GM12878 (cell line): ENCODE results near the gene TFF1. TPM values are rescaled to one million over a fixed set of nuclear protein-coding genes. Genes with fewer than 3 reads are reported as not detected.

ENCODE experiments used
- BACH1 ChIP-seq: fragments of 450-650 bp; IDR thresholded peaks from 2 replicates; pipeline ENCODE4 v1.6.1; 2017; ENCODE audit warnings: mild to moderate bottlenecking, borderline replicate concordance
- BRCA1 ChIP-seq: IDR thresholded peaks from 2 replicates; pipeline ENCODE4 v1.6.1; 2011; ENCODE audit warnings: low read depth, low read length, improper control_type of control experiment
- CBX5 ChIP-seq: sonication (generic); IDR thresholded peaks from 2 replicates; pipeline ENCODE4 v1.6.1; 2016; ENCODE audit warnings: low read depth, moderate library complexity, mild to moderate bottlenecking, inconsistent platforms
- EZH2 ChIP-seq: IDR thresholded peaks from 2 replicates; pipeline ENCODE4 v1.6.1; 2012; ENCODE audit warnings: low read depth, mild to moderate bottlenecking, control low read depth, inconsistent platforms, low read length, borderline replicate concordance; ENCODE audit not compliant: control insufficient read depth
- HDAC6 ChIP-seq: fragments of 200-600 bp; sonication (generic); IDR thresholded peaks from one replicate; pipeline ENCODE4 v1.8.0; 2017; ENCODE audit warnings: antibody characterized with exemption; ENCODE audit not compliant: unreplicated experiment
- IRF4 ChIP-seq: IDR thresholded peaks from 2 replicates; pipeline ENCODE4 v1.6.1; 2011; ENCODE audit warnings: low read depth, low read length
- JUND ChIP-seq: IDR thresholded peaks from 2 replicates; pipeline ENCODE4 v1.6.1; 2012; ENCODE audit warnings: low read depth, mild to moderate bottlenecking, low read length, improper control_type of control experiment, moderate library complexity
- KDM1A ChIP-seq: fragments of 200-600 bp; sonication (generic); IDR thresholded peaks from 2 replicates; pipeline ENCODE4 v1.6.1; 2016; ENCODE audit warnings: borderline replicate concordance
- MLLT1 ChIP-seq: fragments of 450-650 bp; IDR thresholded peaks from 2 replicates; pipeline ENCODE4 v1.6.1; 2016; ENCODE audit warnings: mild to moderate bottlenecking
- MYB ChIP-seq: fragments of 150-350 bp; IDR thresholded peaks from 2 replicates; pipeline ENCODE4 v1.6.1; 2014; ENCODE audit warnings: mild to moderate bottlenecking, low read depth, low read length, borderline replicate concordance
- NBN ChIP-seq: fragments of 450-650 bp; IDR thresholded peaks from 2 replicates; pipeline ENCODE4 v1.6.1; 2016
- NR2C1 ChIP-seq: fragments of 450-650 bp; IDR thresholded peaks from 2 replicates; pipeline ENCODE4 v1.6.1; 2017; ENCODE audit warnings: antibody characterized with exemption, mild to moderate bottlenecking, moderate library complexity
- NR2C2 ChIP-seq: IDR thresholded peaks from 2 replicates; pipeline ENCODE4 v1.6.1; 2011; ENCODE audit warnings: borderline replicate concordance, low read depth; ENCODE audit not compliant: control insufficient read depth, insufficient read length
- PAX5 ChIP-seq: IDR thresholded peaks from 2 replicates; pipeline ENCODE4 v1.6.1; 2011; ENCODE audit warnings: low read depth, low read length, borderline replicate concordance
- PKNOX1 ChIP-seq: fragments of 450-650 bp; IDR thresholded peaks from 2 replicates; pipeline ENCODE4 v1.6.1; 2016; ENCODE audit warnings: mild to moderate bottlenecking
- SIN3A ChIP-seq: IDR thresholded peaks from 2 replicates; pipeline ENCODE4 v1.6.1; 2012; ENCODE audit warnings: low read depth, low read length, improper control_type of control experiment
- SIX5 ChIP-seq: IDR thresholded peaks from 2 replicates; pipeline ENCODE4 v1.6.1; 2011; ENCODE audit warnings: mild to moderate bottlenecking, low read depth, low read length, moderate library complexity; ENCODE audit not compliant: severe bottlenecking
- SP1 ChIP-seq: IDR thresholded peaks from one replicate; pipeline ENCODE4 v1.6.1; 2011; ENCODE audit warnings: low read depth, low read length
- STAT3 ChIP-seq: IDR thresholded peaks from 2 replicates; pipeline ENCODE4 v1.6.1; 2011; ENCODE audit warnings: low read depth, low read length, improper control_type of control experiment
- TAF1 ChIP-seq: IDR thresholded peaks from 2 replicates; pipeline ENCODE4 v1.6.1; 2011; ENCODE audit warnings: mild to moderate bottlenecking, low read depth, low read length, borderline replicate concordance
- TBL1XR1 ChIP-seq: IDR thresholded peaks from 2 replicates; pipeline ENCODE4 v1.6.1; 2012; ENCODE audit warnings: low read depth, low read length, improper control_type of control experiment
- TCF3 ChIP-seq: IDR thresholded peaks from 2 replicates; pipeline ENCODE4 v1.6.1; 2012; ENCODE audit warnings: low read depth, mild to moderate bottlenecking, low read length, borderline replicate concordance; ENCODE audit not compliant: insufficient read depth
- YY1 ChIP-seq: IDR thresholded peaks from 2 replicates; pipeline ENCODE4 v1.6.1; 2011; ENCODE audit warnings: low read depth, mild to moderate bottlenecking, low read length
- ZBTB11 ChIP-seq: fragments of 450-650 bp; formaldehyde crosslinking; IDR thresholded peaks from 2 replicates; pipeline ENCODE4 v1.5.0; 2022; ENCODE audit warnings: mild to moderate bottlenecking, missing genetic modification characterization
- ZNF207 ChIP-seq: fragments of 450-650 bp; IDR thresholded peaks from 2 replicates; pipeline ENCODE4 v1.6.1; 2014; ENCODE audit warnings: antibody characterized with exemption, mild to moderate bottlenecking, borderline replicate concordance
- ZNF384 ChIP-seq: IDR thresholded peaks from 2 replicates; pipeline ENCODE4 v1.6.1; 2012; ENCODE audit warnings: low read depth, mild to moderate bottlenecking, low read length, improper control_type of control experiment, borderline replicate concordance
- polyA plus RNA-seq, 11 experiments: library from polyadenylated mRNA; depleted of rRNA in 4 of 11; unstranded in 6 of 11; stranded (reverse) in 5 of 11; fragments of >200 nt; fragmentation: Nextera tagmentation in 4 of 11; fragmentation: Illumina TruSeq in 1 of 11; extraction: Ambion mirVana in 4 of 11; extraction: Trizol in 1 of 11; gene quantifications; 1 replicate in 1 of 11; 2 replicates in 10 of 11; pipeline versions ENCODE4 v1.2.1 to v1.2.3, GENCODE V29; 2011 to 2016; ENCODE audit warnings: inconsistent platforms in 2 of 11, missing spikeins in 2 of 11, low read depth in 1 of 11
- total RNA-seq, 4 experiments: library from RNA; depleted of rRNA in 3 of 4; stranded (reverse); fragments of >200 nt in 3 of 4; fragmentation: Illumina TruSeq in 1 of 4; extraction: Trizol in 1 of 4; gene quantifications; 2 replicates each; pipeline versions ENCODE4 v1.2.1 to v1.2.3, GENCODE V29; 2013 to 2021

The TFF1 gene
- total and polyA plus RNA-seq, 10 of the 15 experiments (the other 5 are each of a cell fraction or from before 2014, with no cell fraction given): 0.13 TPM; not detected in 9

- TF ChIP-seq ZBTB11 (no peak), PKNOX1 (no peak; the same call in 1 of the 2 replicates), SP1 (peak; percentile 77), PAX5 (peak; percentile 91), HDAC6 (no peak), NBN (peak; percentile 99), SIN3A (no peak), EZH2 (no peak), JUND (peak; percentile 83), MLLT1 (peak; percentile 49), KDM1A (no peak), TBL1XR1 (peak; percentile 88), MYB (peak; percentile 25; the same call in 1 of the 2 replicates), TAF1 (no peak; the same call in none of the 2 replicates), ZNF384 (0 out of 2 replicates have a peak, but pooled peaks have one; percentile 8), NR2C1 (peak; percentile 66), BRCA1 (no peak), TCF3 (peak; percentile 59; the same call in 1 of the 2 replicates), BACH1 (peak; percentile 70), ZNF207 (peak; percentile 24; the same call in 1 of the 2 replicates), SIX5 (no peak), STAT3 (0 out of 2 replicates have a peak, but pooled peaks have one; percentile 41), NR2C2 (no peak), CBX5 (no peak), IRF4 (peak; percentile 73), YY1 (peak; percentile 29; the same call in 1 of the 2 replicates)
These were observed 48.8 kb upstream of the TFF1 start (continued) for GRCh38 chr21:42414928-42415769.
